B cell (primary cell): ENCODE results near the gene UBE2E3. TPM values are rescaled to one million over a fixed set of nuclear protein-coding genes. Genes with fewer than 3 reads are reported as not detected.

Source experiments
- ATAC-seq: fragments of 200-7000 bp; cut with Tn5 transposase; one replicate; pipeline ENCODE4 v1.10.0; 2021; ENCODE audit warnings: low read depth, mild to moderate bottlenecking, moderate number of reproducible peaks, moderate library complexity
- CTCF ChIA-PET: fragments of 350-600 bp; sonication (Branson Sonifier 250); formaldehyde crosslinking; loops from one replicate; lab custom pipeline; 2021; ENCODE audit warnings: antibody characterized with exemption, inconsistent platforms; lab: Charles Lee
- POLR2A ChIA-PET: fragments of 350-600 bp; sonication (Branson Sonifier 250); formaldehyde crosslinking; loops from one replicate; lab custom pipeline; 2021; ENCODE audit warnings: antibody characterized with exemption; lab: Charles Lee
- DNase-seq: peaks from one replicate; pipeline ENCODE4 v3.0.0; 2013
- H2AFZ ChIP-seq: 2 replicates; pipeline ENCODE4 v1.6.1; 2012; ENCODE audit warnings: mild to moderate bottlenecking, low read depth, low read length; ENCODE audit not compliant: insufficient read depth, poor library complexity, severe bottlenecking
- H3K27ac ChIP-seq, 2 donors: 1 replicate in 1 of 2; 2 replicates in 1 of 2; pipeline ENCODE4 v1.5.1; 2012 to 2013; ENCODE audit warnings: low read length in 2 of 2, mild to moderate bottlenecking in 2 of 2, moderate library complexity in 1 of 2
- H3K27me3 ChIP-seq, 4 experiments: fragments of 200-600 bp in 1 of 4; sonication (generic) in 1 of 4; replicated peaks in 1 of 4; 1 replicate in 2 of 4; 2 replicates in 2 of 4; pipeline versions ENCODE4 v1.6.1 to v1.7.0; 2013 to 2016; ENCODE audit warnings: low read length in 3 of 4, mild to moderate bottlenecking in 2 of 4, mixed read lengths in 1 of 4, moderate library complexity in 1 of 4; ENCODE audit not compliant: insufficient read depth in 4 of 4, control insufficient read depth in 3 of 4; ENCODE audit errors: control extremely low read depth in 1 of 4
- H3K36me3 ChIP-seq, 2 experiments: replicated peaks in 1 of 2; 1 replicate in 1 of 2; 2 replicates in 1 of 2; pipeline versions ENCODE4 v1.6.1 to v1.7.1; 2013; ENCODE audit warnings: low read length in 1 of 2; ENCODE audit not compliant: insufficient read depth in 2 of 2, control insufficient read depth in 1 of 2; ENCODE audit errors: control extremely low read depth in 1 of 2, extremely low read depth in 1 of 2
- H3K4me1 ChIP-seq, 2 donors: fragments of 200-600 bp in 1 of 2; sonication (generic) in 1 of 2; 1 replicate in 1 of 2; 2 replicates in 1 of 2; pipeline versions ENCODE4 v1.5.1 to v1.6.1; 2013 to 2017; ENCODE audit warnings: low read length in 2 of 2; ENCODE audit not compliant: control insufficient read depth in 2 of 2, insufficient read depth in 2 of 2
- H3K4me2 ChIP-seq: replicated peaks from 2 replicates; pipeline ENCODE3; 2012; ENCODE audit warnings: mild to moderate bottlenecking, low read depth, low read length; ENCODE audit not compliant: poor library complexity, severe bottlenecking
- H3K4me3 ChIP-seq, 5 experiments: fragments of 200-600 bp in 1 of 5; sonication (generic) in 1 of 5; 1 replicate in 3 of 5; 2 replicates in 2 of 5; pipeline versions ENCODE4 v1.5.1 to v1.7.0; 2011 to 2016; ENCODE audit warnings: low read length in 4 of 5, mild to moderate bottlenecking in 4 of 5, low read depth in 2 of 5, control low read depth in 1 of 5, moderate library complexity in 1 of 5; ENCODE audit not compliant: insufficient read depth in 1 of 5; ENCODE audit errors: control extremely low read depth in 1 of 5, extremely low read depth in 1 of 5
- H3K79me2 ChIP-seq: fragments of 200-600 bp; sonication (generic); one replicate; pipeline ENCODE4 v1.6.0; 2016; ENCODE audit warnings: low read length; ENCODE audit not compliant: control insufficient read depth, insufficient read depth
- H3K9ac ChIP-seq: fragments of 200-600 bp; sonication (generic); 2 replicates; pipeline ENCODE4 v1.6.1; 2017; ENCODE audit warnings: mild to moderate bottlenecking, low read length, moderate library complexity
- H3K9me3 ChIP-seq, 3 donors: one replicate each; pipeline versions ENCODE4 v1.6.1 to v1.7.1; 2013; ENCODE audit warnings: low read length in 2 of 3; ENCODE audit not compliant: control insufficient read depth in 2 of 3, insufficient read depth in 1 of 3; ENCODE audit errors: control extremely low read depth in 1 of 3
- H4K20me1 ChIP-seq: 2 replicates; pipeline ENCODE4 v1.6.0; 2012; ENCODE audit warnings: mild to moderate bottlenecking, low read length; ENCODE audit not compliant: insufficient read depth, control insufficient read depth, poor library complexity, severe bottlenecking
- H3K27ac Mint-ChIP-seq: one replicate; pipeline ENCODE4 v1.8.0; 2021; ENCODE audit warnings: mixed read lengths
- H3K27me3 Mint-ChIP-seq: one replicate; pipeline ENCODE4 v1.8.0; 2021; ENCODE audit warnings: mixed read lengths
- H3K4me1 Mint-ChIP-seq: one replicate; pipeline ENCODE4 v1.8.0; 2021; ENCODE audit warnings: mixed read lengths
- H3K4me3 Mint-ChIP-seq: one replicate; pipeline ENCODE4 v1.8.0; 2021; ENCODE audit warnings: mixed read lengths
- H3K9me3 Mint-ChIP-seq: one replicate; pipeline ENCODE4 v1.8.0; 2022; ENCODE audit warnings: mixed read lengths; ENCODE audit not compliant: insufficient read depth
- CTCF ChIP-seq: fragments of 200-600 bp; IDR thresholded peaks from one replicate; pipeline ENCODE4 v1.8.0; 2022; ENCODE audit warnings: antibody characterized with exemption, mild to moderate bottlenecking
- EZH2 ChIP-seq: IDR thresholded peaks from 2 replicates; pipeline ENCODE4 v1.6.1; 2012; ENCODE audit warnings: borderline replicate concordance, low read depth, mild to moderate bottlenecking, moderate library complexity, low read length; ENCODE audit not compliant: insufficient read depth, poor library complexity, severe bottlenecking
- WGBS: methylation state at CpG from one replicate; pipeline ENCODE4 v1.1.5; 2013; ENCODE audit warnings: missing lambda C conversion rate; ENCODE audit not compliant: insufficient coverage; 5-methylcytosine and 5-hydroxymethylcytosine counted together
- intact Hi-C: fragments of 100-400 bp; cut with micrococcal nuclease; formaldehyde crosslinking; loops from one replicate; pipeline ENCODE4 v1.10.0; 2022
- polyA plus RNA-seq: library from polyadenylated mRNA; depleted of rRNA; stranded (reverse); fragments of >200 nt; gene quantifications from 2 replicates; pipeline ENCODE4 v1.2.3, GENCODE V29; 2012
- total RNA-seq, 2 donors: library from RNA; stranded (reverse); fragments of 120-200 nt in 1 of 2; gene quantifications; 1 replicate in 1 of 2; 2 replicates in 1 of 2; pipeline versions ENCODE4 v1.2.3 to v1.2.4, GENCODE V29; 2013 to 2022

UBE2E3 gene
- total and polyA plus RNA-seq, 2 donors (not counting 1 experiment from before 2014, with no cell fraction given) = 26.7 to 31.6 TPM

GRCh38 chr2:180966378-180966777 is 14.0 kb upstream of the UBE2E3 start:
- H3K4me1 Mint-ChIP-seq = no peaks in the 10 kb centered on the region
- Histone ChIP-seq H3K9me3 (no peaks in the 10 kb centered on the region), H3K4me3 (no peak overlapping the region), H3K4me1 (no peaks in the 10 kb centered on the region), H3K27ac (no peak overlapping the region), H3K27me3 (peaks cover 0 to 7% (median 0%) of the 10 kb centered on the region in 4 experiments), H3K36me3 (no peaks in the 10 kb centered on the region), H3K4me2 (no peak overlapping the region), H4K20me1 (no peaks in the 10 kb centered on the region), H3K9ac (no peak overlapping the region), H2AFZ (no peak overlapping the region), H3K79me2 (no peaks in the 10 kb centered on the region)
- H3K4me3 Mint-ChIP-seq = no peak overlapping the region
- no peaks in the 10 kb centered on the region for H3K9me3 Mint-ChIP-seq
- DNase-seq (no peak), ATAC-seq (no peak)
- peaks cover 33% of the 10 kb centered on the region for H3K27me3 Mint-ChIP-seq
- WGBS = 100% methylated on average over 1 of the region's 3 CpGs
- ChIA-PET CTCF (no interaction called here), POLR2A (no interaction called here)
- no peak overlapping the region for H3K27ac Mint-ChIP-seq
- TF ChIP-seq EZH2 (no peak), CTCF (no peak)
- intact Hi-C loops = no loop called here

GRCh38 chr2:180969124-180969523 is 11.3 kb upstream of the UBE2E3 start:
- no peak overlapping the region for H3K4me2 ChIP-seq
- H3K27ac ChIP-seq = no peak overlapping the region
- H3K36me3 ChIP-seq = no peaks in the 10 kb centered on the region
- POLR2A ChIA-PET = no interaction called here
- no peak for ATAC-seq
- H3K27me3 Mint-ChIP-seq = peaks cover 25% of the 10 kb centered on the region
- no peak overlapping the region for H2AFZ ChIP-seq
- no peak overlapping the region for H3K4me3 ChIP-seq
- peaks cover 0 to 7% (median 0%) of the 10 kb centered on the region in 4 experiments for H3K27me3 ChIP-seq
- H3K9ac ChIP-seq = no peak overlapping the region
- intact Hi-C loops = no loop called here
- no peaks in the 10 kb centered on the region for H3K4me1 Mint-ChIP-seq
- no peaks in the 10 kb centered on the region for H3K4me1 ChIP-seq
- TF ChIP-seq EZH2 (no peak), CTCF (no peak)
- no peaks in the 10 kb centered on the region for H3K9me3 Mint-ChIP-seq
- no peak overlapping the region for H3K4me3 Mint-ChIP-seq
- no peak for DNase-seq
- no peaks in the 10 kb centered on the region for H3K79me2 ChIP-seq
- H3K9me3 ChIP-seq = no peaks in the 10 kb centered on the region
- CTCF ChIA-PET = interaction anchor here (2.8 kb wide), 1 partner anchor 11 kb away, joined by 11 read pairs; the partner anchor contains the start of gene UBE2E3
- H3K27ac Mint-ChIP-seq = no peak overlapping the region
- no CpG with 5 or more reads among the region's 1 CpG for WGBS
- no peaks in the 10 kb centered on the region for H4K20me1 ChIP-seq
